Measurements from ENCODE around the gene SMG6. TPM values are rescaled to one million over a fixed set of nuclear protein-coding genes. Genes with fewer than 3 reads are reported as not detected.

The SMG6 gene
- total RNA-seq, 1 experiment from 2014 or later: 33.8 TPM

- no peak for DNase-seq
- Mint-ChIP-seq H3K27ac (ENCODE audit: unreplicated experiment) (no peak overlapping the region), H3K27me3 (ENCODE audit: insufficient read depth, unreplicated experiment) (no peaks in the 10 kb centered on the region), H3K36me3 (ENCODE audit: insufficient read depth, unreplicated experiment) (peaks cover 34% of the 10 kb centered on the region), H3K9me3 (ENCODE audit: unreplicated experiment) (no peaks in the 10 kb centered on the region), H3K4me1 (ENCODE audit: low read depth, unreplicated experiment) (no peaks in the 10 kb centered on the region), H3K4me3 (ENCODE audit: unreplicated experiment) (no peak overlapping the region)
- BruUV-seq (replicated peaks): no TSS peak
- CTCF ChIA-PET: interaction anchor here (1.6 kb wide), 1 partner anchor 94 kb away, joined by 5 read pairs; no protein-coding TSS in a partner anchor
- no peaks in the 10 kb centered on the region for H3K36me3 ChIP-seq (ENCODE audit: control insufficient read depth, insufficient read depth, low read length)
- no peak for TF ChIP-seq CTCF (IDR thresholded peaks at IDR 0.05; ENCODE audit: insufficient read depth in 1 of 2, low read depth in 1 of 2, low read length in 1 of 2, severe bottlenecking in 1 of 2, unreplicated experiment in 1 of 2)
- H3K4me1 ChIP-seq: peaks cover 4% of the 10 kb centered on the region; the same call in 1 of the 2 replicates
- no peaks in the 10 kb centered on the region for H3K9me3 ChIP-seq
- POLR2A ChIA-PET: no interaction called here
- H3K27me3 ChIP-seq (replicated peaks; ENCODE audit: control insufficient read depth, insufficient read depth, low read length): no peaks in the 10 kb centered on the region
- H3K4me3 ChIP-seq (ENCODE audit: low read depth, low read length): no peak overlapping the region
- intact Hi-C loops (cut with micrococcal nuclease; ENCODE audit: unreplicated experiment): no loop called here
These were observed 152.8 kb downstream of the SMG6 start for GRCh38 chr17:2150806-2151205.

- no peaks in the 10 kb centered on the region for H3K27me3 Mint-ChIP-seq (ENCODE audit: insufficient read depth, unreplicated experiment)
- POLR2A ChIA-PET: no interaction called here
- BruUV-seq (replicated peaks): no TSS peak
These were observed 153.7 kb downstream of the SMG6 start for GRCh38 chr17:2149934-2150333.

GRCh38 chr17:2146132-2146871 is 157.3 kb downstream of the SMG6 start:
- no peaks in the 10 kb centered on the region for H3K27me3 ChIP-seq (replicated peaks; ENCODE audit: control insufficient read depth, insufficient read depth, low read length)
- peaks cover 4% of the 10 kb centered on the region; the same call in 1 of the 2 replicates for H3K4me1 ChIP-seq
- intact Hi-C loops (cut with micrococcal nuclease; ENCODE audit: unreplicated experiment): no loop called here
- no TSS peak for BruUV-seq (replicated peaks)
- Mint-ChIP-seq H3K9me3 (ENCODE audit: unreplicated experiment) (no peaks in the 10 kb centered on the region), H3K27ac (ENCODE audit: unreplicated experiment) (no peak overlapping the region), H3K4me3 (ENCODE audit: unreplicated experiment) (no peak overlapping the region), H3K36me3 (ENCODE audit: insufficient read depth, unreplicated experiment) (peaks cover 17% of the 10 kb centered on the region), H3K27me3 (ENCODE audit: insufficient read depth, unreplicated experiment) (no peaks in the 10 kb centered on the region), H3K4me1 (ENCODE audit: low read depth, unreplicated experiment) (no peaks in the 10 kb centered on the region)
- no peak for DNase-seq
- H3K4me3 ChIP-seq (ENCODE audit: low read depth, low read length): no peak overlapping the region
- H3K36me3 ChIP-seq (ENCODE audit: control insufficient read depth, insufficient read depth, low read length): no peaks in the 10 kb centered on the region
- ChIA-PET POLR2A (no interaction called here), CTCF (no interaction called here)
- TF ChIP-seq CTCF (IDR thresholded peaks at IDR 0.05; ENCODE audit: insufficient read depth in 1 of 2, low read depth in 1 of 2, low read length in 1 of 2, severe bottlenecking in 1 of 2, unreplicated experiment in 1 of 2): no peak
- H3K9me3 ChIP-seq: no peaks in the 10 kb centered on the region

More at GRCh38 chr17:2149934-2150333, 153.7 kb downstream of the SMG6 start:
- no peak for DNase-seq
- intact Hi-C loops (cut with micrococcal nuclease; ENCODE audit: unreplicated experiment): no loop called here
- H3K36me3 ChIP-seq (ENCODE audit: control insufficient read depth, insufficient read depth, low read length): no peaks in the 10 kb centered on the region
- CTCF ChIA-PET: interaction anchor here (1.5 to 1.6 kb wide), 2 partner anchors 55 to 95 kb away, joined by 4 to 5 read pairs; no protein-coding TSS in a partner anchor
- H3K27ac Mint-ChIP-seq (ENCODE audit: unreplicated experiment): no peak overlapping the region
- no peaks in the 10 kb centered on the region for H3K9me3 ChIP-seq
- H3K36me3 Mint-ChIP-seq (ENCODE audit: insufficient read depth, unreplicated experiment): peaks cover 28% of the 10 kb centered on the region
- no peaks in the 10 kb centered on the region for H3K27me3 ChIP-seq (replicated peaks; ENCODE audit: control insufficient read depth, insufficient read depth, low read length)
- no peaks in the 10 kb centered on the region for H3K4me1 Mint-ChIP-seq (ENCODE audit: low read depth, unreplicated experiment)
- H3K9me3 Mint-ChIP-seq (ENCODE audit: unreplicated experiment): no peaks in the 10 kb centered on the region
- no peak overlapping the region for H3K4me3 ChIP-seq (ENCODE audit: low read depth, low read length)
- no peak overlapping the region for H3K4me3 Mint-ChIP-seq (ENCODE audit: unreplicated experiment)
- peaks cover 4% of the 10 kb centered on the region; the same call in 1 of the 2 replicates for H3K4me1 ChIP-seq
- TF ChIP-seq CTCF (IDR thresholded peaks at IDR 0.05; ENCODE audit: insufficient read depth in 1 of 2, low read depth in 1 of 2, low read length in 1 of 2, severe bottlenecking in 1 of 2, unreplicated experiment in 1 of 2): no peak
